Activated T-helper 1 cell treated with anti-CD3 and anti-CD28 coated beads, Interleukin-2, amount 50 U/mL, for 16 hours (primary cell): ENCODE data around the gene KCNG1.
"Not testable (repeated sequence)": the region's sequence is repeated elsewhere in the genome, so short reads cannot be mapped to it uniquely, and the experiment has no call there.

Source experiments
- DNase-seq, 2 donors: peaks; one replicate each; pipeline ENCODE4 v3.0.0-alpha.2; 2020; ENCODE audit warnings: low read depth in 1 of 2, low spot score in 1 of 2

KCNG1 gene

GRCh38 chr20:51022803-51023616, at the start of gene KCNG1:
Gene KCNG1, minus strand, starts transcription at chr20:51023107. Its CDS starts 12,769 bp downstream, at chr20:51010338.
- DNase-seq, result peak in 1 of 2 donors; percentile 8

GRCh38 chr20:51070621-51071020, 47.7 kb upstream of the KCNG1 start:
- no peak for DNase-seq

- no peak for DNase-seq
These were observed 44.9 kb upstream of the KCNG1 start for GRCh38 chr20:51067792-51068191.

- no peak for DNase-seq
These were observed 42.7 kb upstream of the KCNG1 start for GRCh38 chr20:51065615-51066014.

- DNase-seq, result no peak
These were observed 41.2 kb upstream of the KCNG1 start for GRCh38 chr20:51064137-51064536.

- peak in 1 of 2 donors; percentile 9 for DNase-seq
These were observed 39.2 kb upstream of the KCNG1 start for GRCh38 chr20:51062065-51062464.

- DNase-seq, result no peak
These were observed 38.6 kb upstream of the KCNG1 start for GRCh38 chr20:51061418-51062045.

GRCh38 chr20:51060301-51060700, 37.4 kb upstream of the KCNG1 start:
- no peak for DNase-seq

GRCh38 chr20:51059862-51060261, 37.0 kb upstream of the KCNG1 start:
- DNase-seq, result no peak

GRCh38 chr20:51058017-51058416, 35.1 kb upstream of the KCNG1 start:
- DNase-seq, result no peak

GRCh38 chr20:51054233-51054632, 31.3 kb upstream of the KCNG1 start:
- DNase-seq, result no peak

- no peak for DNase-seq
These were observed 27.7 kb upstream of the KCNG1 start for GRCh38 chr20:51050531-51051075.

GRCh38 chr20:51046021-51046985, 23.4 kb upstream of the KCNG1 start:
- no peak for DNase-seq

- DNase-seq, result not testable (repeated sequence)
These were observed 22.6 kb upstream of the KCNG1 start for GRCh38 chr20:51045492-51045891.

- DNase-seq, result no peak
These were observed 21.9 kb upstream of the KCNG1 start for GRCh38 chr20:51044796-51045195.

- no peak for DNase-seq
These were observed 20.9 kb upstream of the KCNG1 start for GRCh38 chr20:51043811-51044210.

GRCh38 chr20:51042657-51043247, 19.8 kb upstream of the KCNG1 start:
- DNase-seq, result no peak

- DNase-seq, result no peak
These were observed 19.2 kb upstream of the KCNG1 start for GRCh38 chr20:51042064-51042463.

GRCh38 chr20:51037532-51038115, 14.7 kb upstream of the KCNG1 start:
- no peak for DNase-seq

GRCh38 chr20:51036827-51037531, 14.1 kb upstream of the KCNG1 start:
- no peak for DNase-seq
